Head of caudate nucleus (tissue), 42 donors: ENCODE measurements around the gene HOXC11.

Experiments used
- DNase-seq, 42 donors: peaks; one replicate each; pipeline versions ENCODE4 v3.0.0 to v3.0.0-alpha.2; 2020 to 2021; ENCODE audit warnings: mixed read lengths in 7 of 42
- intact Hi-C: fragments of 100-400 bp; cut with DNase I; formaldehyde crosslinking; loops from one replicate; pipeline ENCODE4 v1.15.0; 2022

The HOXC11 gene

DNA sequence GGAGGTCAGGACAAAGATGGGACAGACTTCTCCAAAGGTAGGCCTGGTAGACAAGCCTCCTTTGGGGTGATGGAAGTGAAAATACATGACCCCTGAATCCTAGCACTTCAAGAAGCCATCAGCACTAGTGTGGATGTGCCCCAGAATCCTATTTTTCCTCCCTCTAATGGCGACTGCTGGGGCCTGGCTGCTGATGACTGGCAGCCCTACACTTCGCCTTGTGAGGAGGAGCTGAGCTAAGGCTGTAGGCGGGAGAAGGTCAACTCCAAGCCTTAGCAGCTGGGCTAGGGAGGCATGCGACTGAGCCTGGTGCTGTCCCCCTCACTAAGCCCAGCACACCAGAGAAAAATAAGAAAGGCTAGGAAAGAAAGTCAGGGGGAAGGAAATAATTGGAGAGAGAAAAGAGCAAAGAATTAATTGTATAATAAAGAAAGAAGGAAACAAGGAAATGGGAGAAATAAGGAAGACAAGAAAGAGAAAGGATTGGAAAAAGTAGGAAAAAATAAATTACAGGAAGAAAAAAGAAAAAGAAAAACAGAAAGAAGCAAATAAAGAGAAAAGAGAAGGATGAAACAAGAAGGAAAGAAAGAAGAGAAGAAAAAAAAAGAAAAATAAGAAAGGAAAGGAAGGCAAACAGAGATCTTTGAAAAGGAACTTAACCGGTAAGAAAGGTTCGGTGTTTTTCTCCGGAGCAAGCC is 7.3 kb downstream of the HOXC11 start:
- DNase-seq = no peak
- intact Hi-C loops = no loop called here

GRCh38 chr12:53980802-53981496 is 8.0 kb downstream of the HOXC11 start:
- no peak for DNase-seq
- intact Hi-C loops = no loop called here

DNA sequence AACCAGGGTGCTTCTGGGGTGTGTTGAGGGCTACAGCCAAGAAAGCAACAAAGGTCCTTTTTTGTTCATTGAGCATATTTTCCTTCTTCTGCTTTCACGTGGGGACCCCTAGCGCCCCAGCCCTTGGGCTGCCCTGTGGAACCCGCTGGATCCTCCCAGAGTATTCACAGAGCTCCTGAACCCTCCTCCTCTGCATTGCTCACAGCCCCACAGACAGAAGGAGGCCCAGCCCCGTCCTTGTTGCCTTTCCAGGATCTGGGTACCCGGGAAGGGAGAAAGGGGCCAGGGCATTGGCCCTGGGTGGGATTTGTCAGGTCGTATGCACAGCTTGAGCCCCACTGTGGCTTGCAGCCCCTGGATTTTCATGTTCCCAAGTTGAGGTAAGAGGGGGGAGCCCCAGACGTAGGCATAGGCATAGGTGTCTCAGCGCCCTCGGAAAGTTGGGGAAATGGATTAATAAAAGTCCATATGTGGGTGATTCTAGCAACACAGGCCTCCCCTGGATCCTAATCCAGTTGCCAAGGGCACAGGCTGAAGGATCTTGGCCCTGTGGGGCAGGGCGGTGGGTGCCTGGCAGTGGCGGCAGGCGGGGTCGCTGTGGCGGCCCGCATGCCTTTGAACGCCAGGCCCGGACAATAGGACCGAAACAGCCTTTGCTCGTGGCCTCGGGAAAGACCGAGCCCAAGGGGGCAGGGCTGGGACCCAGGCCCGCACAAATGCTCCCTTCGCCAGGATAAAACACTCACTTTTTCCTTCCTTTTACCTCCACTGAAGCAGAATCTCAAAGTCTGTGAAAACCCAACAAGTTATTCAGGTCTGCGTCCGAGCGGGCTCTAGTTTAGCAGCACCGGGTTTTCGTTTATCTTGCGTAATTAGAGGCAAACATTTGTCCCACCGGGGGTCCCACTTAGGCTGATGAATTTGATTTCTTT is 9.0 kb downstream of the HOXC11 start:
- no peak for DNase-seq
- intact Hi-C loops = no loop called here

DNA sequence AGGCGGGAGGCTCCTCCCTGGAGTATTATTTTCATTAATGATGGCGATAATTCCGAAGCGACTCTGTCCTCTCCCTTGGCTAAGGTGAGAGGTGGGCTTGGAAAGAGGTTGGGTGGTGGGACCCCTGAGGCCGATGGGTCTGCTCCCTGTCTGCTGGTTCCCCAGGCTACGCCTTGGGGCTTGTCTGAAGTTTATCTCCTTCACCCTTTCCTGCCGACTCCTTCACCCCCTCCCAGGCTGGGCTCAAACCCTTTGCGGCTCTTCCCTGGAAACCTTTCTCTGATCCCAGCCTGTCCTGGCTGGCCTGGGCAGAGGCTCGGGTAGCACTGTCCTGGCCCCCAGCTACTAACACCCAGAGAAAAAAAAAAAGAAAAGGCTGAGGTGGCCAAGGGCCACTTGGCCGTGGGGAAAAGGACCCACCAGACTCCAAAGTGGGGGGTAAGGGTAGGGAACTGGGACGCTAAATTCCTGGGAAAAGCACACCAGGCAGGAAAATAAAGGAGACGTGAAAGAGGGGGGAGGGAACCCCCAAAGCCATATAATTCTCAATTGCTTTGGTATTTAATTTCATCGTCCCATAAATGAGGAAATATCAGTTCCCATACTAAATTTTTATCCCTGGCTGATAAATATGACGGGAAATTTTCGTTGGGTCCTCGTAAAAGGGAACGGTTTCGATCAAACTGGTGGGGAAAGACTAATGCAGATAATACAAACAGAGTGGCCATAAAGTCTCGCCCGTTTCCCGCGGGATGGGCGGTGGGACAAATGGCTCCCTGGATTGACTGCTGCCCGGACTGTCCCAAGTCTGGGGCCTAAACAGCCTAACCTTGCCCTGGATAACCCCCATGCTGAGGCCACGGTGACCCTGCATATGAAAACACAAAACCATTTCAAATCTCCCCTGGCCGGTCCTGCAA is 10.0 kb downstream of the HOXC11 start:
- DNase-seq = no peak
- intact Hi-C loops = no loop called here

GRCh38 chr12:53983568-53983949 is 10.6 kb downstream of the HOXC11 start:
- DNase-seq = no peak
- intact Hi-C loops = no loop called here

DNA sequence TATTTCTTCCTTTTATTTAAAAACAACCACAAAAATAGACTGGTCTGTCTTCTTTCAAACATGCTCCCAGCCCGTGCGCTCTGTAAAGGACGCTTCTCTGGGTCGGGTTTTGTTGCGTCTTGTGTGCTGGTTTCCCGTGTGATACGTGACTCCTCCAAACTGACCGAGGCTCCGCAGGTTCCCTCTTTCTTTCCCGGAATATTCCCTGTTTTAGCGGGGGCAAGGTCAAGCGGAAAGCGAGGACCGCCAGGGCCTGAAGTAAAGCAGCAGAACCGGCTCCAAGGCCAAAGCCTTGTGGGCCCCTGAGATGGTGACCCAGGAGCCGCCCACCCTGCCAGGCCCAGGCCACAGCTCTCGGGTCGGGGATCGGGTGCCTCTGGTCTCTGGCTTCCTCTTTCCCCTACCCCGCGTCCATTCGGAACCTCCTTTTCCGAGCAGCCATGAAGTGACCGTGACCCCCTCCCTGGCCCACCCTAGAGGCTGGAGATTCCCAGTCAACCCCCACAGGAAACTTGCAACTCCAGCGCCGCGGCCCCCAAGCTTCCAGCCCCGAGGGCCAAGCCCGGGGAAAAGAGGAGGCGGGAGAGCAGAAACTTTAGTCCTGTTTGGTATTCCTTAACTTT is 11.1 kb downstream of the HOXC11 start:
- intact Hi-C loops = no loop called here
- no peak for DNase-seq

DNA sequence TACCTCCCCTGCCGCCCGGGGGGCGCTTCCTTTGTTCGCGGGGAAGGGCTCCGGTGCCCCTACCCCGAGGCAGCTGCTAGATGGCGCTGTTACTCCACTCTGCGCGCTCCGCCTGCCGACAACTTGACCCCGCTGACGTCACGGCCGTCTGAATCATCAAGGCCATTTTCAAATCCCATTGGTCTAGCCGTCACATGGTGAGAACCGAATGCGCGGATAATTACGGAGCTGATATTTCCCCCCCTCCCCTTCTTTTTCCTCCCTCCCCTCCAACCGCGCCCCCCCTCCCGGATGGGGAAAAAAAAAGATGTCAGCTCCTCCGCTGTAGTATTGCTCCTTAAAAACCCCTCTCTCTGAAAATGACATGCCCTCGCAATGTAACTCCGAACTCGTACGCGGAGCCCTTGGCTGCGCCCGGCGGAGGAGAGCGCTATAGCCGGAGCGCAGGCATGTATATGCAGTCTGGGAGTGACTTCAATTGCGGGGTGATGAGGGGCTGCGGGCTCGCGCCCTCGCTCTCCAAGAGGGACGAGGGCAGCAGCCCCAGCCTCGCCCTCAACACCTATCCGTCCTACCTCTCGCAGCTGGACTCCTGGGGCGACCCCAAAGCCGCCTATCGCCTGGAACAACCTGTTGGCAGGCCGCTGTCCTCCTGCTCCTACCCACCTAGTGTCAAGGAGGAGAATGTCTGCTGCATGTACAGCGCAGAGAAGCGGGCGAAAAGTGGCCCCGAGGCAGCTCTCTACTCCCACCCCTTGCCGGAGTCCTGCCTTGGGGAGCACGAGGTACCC is 12.2 kb downstream of the HOXC11 start, which contains the start of gene HOXC10:
HOXC10 (plus strand) TSS at position 246 of the 791 bp plus-strand sequence; CDS start at position 360, 114 bp downstream.
- peak; percentile 12 to 81 (median 48) for DNase-seq
- intact Hi-C loops = no loop called here

GRCh38 chr12:53985692-53985993 is 12.7 kb downstream of the HOXC11 start:
- DNase-seq = no peak

DNA sequence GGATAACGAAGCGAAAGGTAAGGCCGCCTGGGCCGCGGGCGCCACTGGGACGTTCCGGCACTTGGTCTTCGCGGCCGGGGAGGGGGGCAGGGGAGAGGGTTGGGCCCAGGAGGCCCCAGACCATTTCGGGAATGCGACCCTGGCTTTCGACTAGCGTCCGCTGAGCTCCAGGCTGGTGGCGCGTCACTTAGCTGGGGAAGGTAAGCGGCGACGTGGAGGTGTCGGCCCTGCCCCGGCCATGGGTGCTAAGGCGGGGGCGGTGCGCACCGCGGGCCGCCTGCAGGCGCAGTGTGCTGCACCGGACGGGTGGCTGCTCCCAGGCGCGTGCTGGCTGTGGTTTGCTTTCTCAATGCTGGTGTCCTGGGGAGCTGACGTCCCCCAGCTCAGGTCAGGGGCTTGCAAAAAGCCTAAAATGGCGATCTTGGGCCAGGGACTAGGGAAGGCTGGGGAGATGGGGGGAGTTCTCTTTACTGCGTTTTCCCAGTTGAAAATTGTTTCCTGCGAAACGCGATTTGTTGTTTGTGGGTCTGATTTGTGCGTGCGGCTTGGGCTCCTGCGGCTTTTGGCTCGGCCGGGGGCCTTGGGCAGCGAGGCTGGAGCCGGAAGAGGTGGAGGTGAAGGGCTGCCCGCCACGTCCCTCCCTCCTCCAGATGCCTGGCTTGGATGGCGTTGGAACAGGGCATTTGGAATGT is 13.2 kb downstream of the HOXC11 start:
- intact Hi-C loops = no loop called here

More at GRCh38 chr12:53985692-53985993, 12.7 kb downstream of the HOXC11 start:
- intact Hi-C loops = no loop called here

GRCh38 chr12:53986686-53987483 is 14.0 kb downstream of the HOXC11 start:
- intact Hi-C loops = no loop called here

More for the DNA sequence above, 13.2 kb downstream of the HOXC11 start:
- DNase-seq = no peak

GRCh38 chr12:53987787-53988230 is 14.9 kb downstream of the HOXC11 start:
- DNase-seq = no peak
- intact Hi-C loops = no loop called here

More at GRCh38 chr12:53986686-53987483, 14.0 kb downstream of the HOXC11 start:
- no peak for DNase-seq

- intact Hi-C loops = no loop called here
- DNase-seq = no peak
Observed at GRCh38 chr12:53988541-53989226, 15.8 kb downstream of the HOXC11 start.

DNA sequence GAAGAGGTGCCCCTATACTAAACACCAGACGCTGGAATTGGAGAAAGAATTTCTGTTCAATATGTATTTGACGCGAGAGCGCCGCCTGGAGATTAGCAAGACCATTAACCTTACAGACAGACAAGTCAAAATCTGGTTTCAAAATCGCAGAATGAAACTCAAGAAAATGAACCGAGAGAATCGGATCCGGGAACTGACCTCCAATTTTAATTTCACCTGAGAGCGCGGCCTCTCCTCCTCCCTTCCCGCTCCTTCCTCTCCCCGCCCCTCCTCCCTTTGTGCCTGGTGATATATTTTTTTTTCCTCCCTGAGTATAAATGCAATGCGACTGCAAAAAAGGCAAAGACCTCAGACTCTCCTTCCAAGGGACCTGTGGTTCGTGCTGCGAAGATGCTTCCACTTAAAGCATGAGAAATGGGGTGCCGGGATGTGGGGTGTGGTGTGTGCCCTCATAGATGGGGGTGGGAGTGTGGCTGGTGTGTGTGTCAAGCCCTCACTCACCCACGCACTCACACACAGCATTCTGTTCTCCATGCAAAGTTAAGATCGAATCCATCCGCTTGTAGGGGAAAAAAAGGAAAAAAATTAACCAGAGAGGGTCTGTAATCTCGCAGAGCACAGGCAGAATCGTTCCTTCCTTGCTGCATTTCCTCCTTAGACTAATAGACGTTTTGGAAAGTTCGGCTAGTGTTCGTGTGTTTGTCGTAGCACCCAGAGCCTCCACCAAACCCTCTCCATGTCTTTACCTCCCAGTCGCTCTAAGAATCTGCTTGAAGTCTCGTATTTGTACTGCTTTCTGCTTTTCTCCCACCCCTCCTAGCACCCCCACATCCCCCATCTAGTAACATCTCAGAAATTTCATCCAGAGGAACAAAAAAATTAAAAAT is 16.5 kb downstream of the HOXC11 start:
- peak in 30 of 42 donors; percentile 15 to 70 (median 38) for DNase-seq
- intact Hi-C loops = no loop called here

- intact Hi-C loops = no loop called here
- DNase-seq = no peak
Observed at GRCh38 chr12:53990311-53991076, 17.6 kb downstream of the HOXC11 start.
